ENCODE measurements around the gene DEGS1.
"Not testable (repeated sequence)": the region's sequence is repeated elsewhere in the genome, so short reads cannot be mapped to it uniquely, and the experiment has no call there.

DEGS1 gene

GRCh38 chr1:224180783-224181452 lies 2.1 kb upstream of the DEGS1 start:
- DNase-seq (ENCODE audit: low read depth) = no peak

GRCh38 chr1:224181453-224181810 lies 1.6 kb upstream of the DEGS1 start:
- DNase-seq (ENCODE audit: low read depth) = no peak

GRCh38 chr1:224182057-224182865 lies 779 bp upstream of the DEGS1 start:
- no peak for DNase-seq (ENCODE audit: low read depth)

GRCh38 chr1:224183591-224184312 lies 712 bp downstream of the DEGS1 start:
- DNase-seq (ENCODE audit: low read depth) = peak; percentile 79

GRCh38 chr1:224185208-224185607 lies 2.2 kb downstream of the DEGS1 start:
- no peak for DNase-seq (ENCODE audit: low read depth)

GRCh38 chr1:224188286-224188685 lies 5.2 kb downstream of the DEGS1 start:
- no peak for DNase-seq (ENCODE audit: low read depth)

- peak; percentile 29 for DNase-seq (ENCODE audit: low read depth)
Measured at GRCh38 chr1:224189561-224189960, 6.5 kb downstream of the DEGS1 start.

GRCh38 chr1:224192082-224192788 lies 9.2 kb downstream of the DEGS1 start:
- no peak for DNase-seq (ENCODE audit: low read depth)

- DNase-seq (ENCODE audit: low read depth) = no peak
Measured at GRCh38 chr1:224193319-224193966, 10.4 kb downstream of the DEGS1 start.

GRCh38 chr1:224196813-224197600 lies 14.0 kb downstream of the DEGS1 start:
- DNase-seq (ENCODE audit: low read depth) = peak; percentile 23

GRCh38 chr1:224198572-224198971 lies 15.5 kb downstream of the DEGS1 start:
- DNase-seq (ENCODE audit: low read depth) = no peak

- DNase-seq (ENCODE audit: low read depth) = no peak
Measured at GRCh38 chr1:224199679-224200078, 16.6 kb downstream of the DEGS1 start.

GRCh38 chr1:224201383-224201782 lies 18.3 kb downstream of the DEGS1 start:
- DNase-seq (ENCODE audit: low read depth) = no peak

GRCh38 chr1:224201853-224202252 lies 18.8 kb downstream of the DEGS1 start:
- no peak for DNase-seq (ENCODE audit: low read depth)

- DNase-seq (ENCODE audit: low read depth) = peak; percentile 87
Measured at GRCh38 chr1:224203243-224204016, 20.4 kb downstream of the DEGS1 start.

- peak; percentile 84 for DNase-seq (ENCODE audit: low read depth)
Measured at GRCh38 chr1:224205438-224205840, 22.4 kb downstream of the DEGS1 start.

GRCh38 chr1:224205931-224206538 lies 23.0 kb downstream of the DEGS1 start:
- not testable (repeated sequence) for DNase-seq (ENCODE audit: low read depth)

GRCh38 chr1:224211206-224211962 lies 28.3 kb downstream of the DEGS1 start:
- DNase-seq (ENCODE audit: low read depth) = peak; percentile 61

- no peak for DNase-seq (ENCODE audit: low read depth)
Measured at GRCh38 chr1:224212618-224213061, 29.6 kb downstream of the DEGS1 start.

Measured in EH (cell line).